LHCN-M2 (cell line): ENCODE results near the gene HPGD. TPM values are rescaled to one million over a fixed set of nuclear protein-coding genes. Genes with fewer than 3 reads are reported as not detected.

Experiments used
- DNase-seq: peaks from one replicate; pipeline ENCODE4 v3.0.0-alpha.2; 2012; ENCODE audit warnings: low read depth
- total RNA-seq: library from RNA; depleted of rRNA; stranded (reverse); fragments of >200 nt; gene quantifications from 2 replicates; pipeline ENCODE4 v1.2.3, GENCODE V29; 2014; rRNA removed

The HPGD gene
- total RNA-seq, 1 experiment from 2014 or later: not detected

DNA sequence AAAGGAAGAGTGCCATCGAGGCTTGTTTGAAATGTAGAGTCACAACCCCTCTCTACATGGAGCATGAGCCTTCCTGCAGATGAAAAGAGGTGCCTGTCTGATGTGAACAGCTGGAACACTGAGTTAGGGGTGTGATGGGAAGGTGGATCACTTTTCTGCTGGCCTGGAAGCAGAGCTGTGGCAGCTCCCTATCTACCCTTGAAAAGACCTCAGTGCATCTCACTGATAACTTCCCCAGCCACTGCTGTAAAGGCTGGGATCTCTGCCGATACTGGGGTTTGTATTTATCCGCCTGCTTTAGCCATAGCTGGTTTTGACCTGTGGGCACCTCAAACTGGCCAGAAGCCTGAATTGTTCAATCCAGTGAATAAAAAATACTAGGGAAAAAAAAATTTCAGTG lies 46.8 kb downstream of the HPGD start:
- DNase-seq: no peak

DNA sequence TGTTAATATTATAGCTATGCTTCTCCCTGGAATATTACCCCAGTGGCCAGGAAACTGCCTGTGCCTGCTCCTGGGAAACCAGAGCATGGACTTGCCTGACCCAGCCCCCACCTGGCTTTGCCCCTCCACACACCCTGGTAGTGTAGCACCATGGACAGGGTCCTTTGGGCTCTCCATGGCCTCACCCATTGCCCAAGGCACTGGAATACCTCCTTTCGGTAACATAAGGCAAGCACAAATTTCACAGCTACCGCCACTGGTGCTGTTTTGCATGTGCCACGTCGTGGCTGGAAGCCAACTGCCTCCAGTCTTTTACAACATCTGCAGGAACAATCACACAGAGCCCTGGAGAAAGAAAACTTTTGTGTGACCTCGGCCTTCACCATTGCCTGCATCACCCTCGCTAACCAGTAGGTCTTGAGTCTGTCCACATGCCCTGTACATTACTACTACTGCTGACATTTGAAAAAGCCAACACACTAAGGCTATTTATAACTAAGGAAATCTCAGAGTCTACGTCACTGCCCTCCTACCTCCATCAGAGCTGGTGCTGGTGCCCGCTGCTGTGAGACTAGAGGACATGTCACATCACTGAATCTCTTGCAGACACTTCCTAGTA lies 47.7 kb downstream of the HPGD start:
- peak; percentile 14 for DNase-seq

DNA sequence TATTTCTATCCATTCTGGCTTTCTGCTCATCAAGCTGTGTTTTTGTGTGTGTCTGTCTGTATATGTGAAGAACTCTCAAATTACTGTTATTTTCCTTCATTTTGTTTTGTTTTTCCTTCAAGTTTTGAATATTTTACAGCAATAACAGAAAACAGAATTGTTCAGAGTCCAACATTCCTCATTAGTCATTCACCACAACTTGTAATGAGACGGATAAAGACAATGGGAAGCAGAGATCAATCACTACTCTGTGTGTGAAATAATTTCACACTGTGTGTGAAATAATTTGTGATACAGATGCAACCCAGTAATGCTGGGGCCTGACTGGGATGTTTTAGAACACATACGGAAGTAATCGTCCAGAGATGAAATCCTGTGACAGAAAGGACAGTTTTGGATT lies 55.2 kb downstream of the HPGD start:
- peak; percentile 40 for DNase-seq

DNA sequence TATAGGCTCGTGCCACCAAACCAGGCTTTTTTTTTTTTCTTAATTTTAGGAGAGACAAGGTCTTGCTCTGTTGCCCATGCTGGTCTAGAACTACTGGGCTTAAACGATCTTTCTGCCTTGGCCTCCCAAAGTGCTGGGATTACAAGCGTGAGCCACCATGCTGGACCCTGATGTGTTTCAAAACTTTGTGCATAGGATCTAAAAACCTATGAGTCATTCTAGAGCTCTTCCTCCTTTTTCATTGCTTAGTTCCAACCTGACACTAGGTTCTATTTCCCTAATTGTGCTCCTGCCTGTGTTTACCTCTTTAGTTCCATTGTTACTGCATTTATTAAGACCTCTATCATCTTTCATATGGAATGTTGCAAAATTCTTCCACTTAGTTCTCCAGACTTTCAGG lies 57.3 kb downstream of the HPGD start:
- no peak for DNase-seq

DNA sequence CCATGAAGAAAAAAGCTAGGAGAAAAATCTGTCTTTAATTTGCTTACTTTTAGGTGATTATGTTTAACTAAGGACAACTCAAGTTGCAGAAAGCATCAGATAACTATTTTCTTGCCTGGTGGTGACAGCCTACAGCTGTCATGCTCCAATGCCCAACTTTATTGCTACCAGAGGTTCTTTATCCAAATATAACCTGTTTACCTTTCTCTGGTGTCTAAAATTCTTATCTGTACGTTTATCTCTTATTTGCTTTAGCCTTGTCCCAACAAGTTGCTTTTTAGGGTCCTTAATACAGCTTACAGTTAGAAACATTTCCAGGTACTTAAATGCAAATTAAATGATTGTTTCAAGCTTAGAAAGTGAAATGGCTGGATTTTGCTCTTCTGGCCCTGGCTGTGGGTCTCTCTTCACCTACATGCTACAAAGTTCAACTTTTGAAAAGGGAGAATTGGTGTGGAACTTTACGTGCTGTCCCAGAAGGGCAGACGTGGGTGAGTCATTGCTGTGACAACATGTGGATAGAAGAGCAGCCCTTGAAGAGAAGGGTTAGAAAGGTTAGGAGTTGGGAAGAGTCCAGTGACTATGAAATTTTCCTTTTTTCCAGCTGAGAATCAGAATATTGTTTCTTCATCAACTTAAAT lies 60.7 kb downstream of the HPGD start:
- peak; percentile 38 for DNase-seq

DNA sequence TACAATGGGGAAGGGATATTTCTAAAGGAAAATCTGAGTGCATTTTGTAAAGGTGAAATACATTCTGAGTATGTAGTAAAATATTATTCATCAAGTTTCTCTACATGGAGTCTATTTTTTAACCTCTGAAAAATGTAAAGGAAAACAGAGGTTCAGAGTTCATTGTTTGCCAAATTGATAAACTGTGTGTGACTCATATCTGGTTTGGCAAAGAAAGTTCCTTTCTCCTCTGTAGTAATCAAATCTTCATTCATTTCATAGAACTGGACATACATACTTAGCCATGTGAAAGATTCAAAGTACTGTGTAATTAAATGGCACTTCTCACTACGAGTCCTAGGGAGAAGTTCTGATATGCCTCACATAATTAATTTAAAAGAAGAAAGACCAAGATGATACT lies 61.6 kb downstream of the HPGD start:
- no peak for DNase-seq

DNA sequence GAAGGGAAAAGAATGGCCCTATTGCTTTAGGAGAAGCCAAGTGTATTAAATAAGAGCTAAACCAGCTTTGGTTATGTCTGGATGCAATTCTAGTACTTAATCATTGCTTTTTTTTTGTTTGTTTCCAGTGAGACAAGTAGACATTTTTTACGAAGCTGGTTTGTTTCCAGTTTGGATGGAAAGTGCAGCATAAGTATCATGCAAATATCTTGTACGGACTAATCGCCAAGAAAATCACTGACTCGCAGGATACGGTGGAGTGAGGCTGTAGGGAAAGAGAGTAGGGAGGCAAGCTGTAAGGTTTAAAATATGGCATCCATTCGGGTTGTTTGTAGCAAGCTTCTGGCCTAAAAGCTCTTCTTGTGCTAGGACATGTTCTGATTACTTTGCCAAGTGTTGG lies 64.8 kb downstream of the HPGD start:
- no peak for DNase-seq

DNA sequence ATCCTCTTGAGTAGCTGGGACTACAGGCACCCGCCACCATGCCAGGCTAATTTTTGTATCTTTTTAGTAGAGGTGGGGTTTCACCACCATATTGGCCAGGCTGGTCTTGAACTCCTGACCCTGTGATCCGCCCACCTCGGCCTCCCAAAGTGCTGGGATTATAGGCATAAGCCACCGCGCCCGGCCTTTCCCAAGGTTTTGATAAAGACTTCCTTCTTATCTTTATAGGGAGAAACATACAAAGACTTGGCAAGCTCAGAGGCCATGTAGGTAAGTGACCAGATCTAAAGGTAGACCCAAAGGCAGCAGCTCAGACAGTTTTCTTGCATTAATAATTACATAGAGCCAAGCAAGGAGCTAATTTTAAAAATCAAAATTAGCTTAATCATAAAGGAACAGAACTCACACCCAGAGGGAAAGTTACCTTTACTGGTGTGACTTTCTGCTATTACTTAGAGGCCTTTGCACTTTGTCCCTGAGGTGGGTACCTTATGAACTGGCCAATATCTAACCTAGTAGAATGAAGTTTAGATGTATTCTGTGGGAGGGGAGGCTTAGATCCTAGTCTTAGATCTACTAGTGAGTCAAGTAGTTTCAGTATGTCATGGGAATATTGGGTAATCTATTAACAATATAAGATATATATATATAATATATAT lies 67.3 kb downstream of the HPGD start:
- DNase-seq: no peak

DNA sequence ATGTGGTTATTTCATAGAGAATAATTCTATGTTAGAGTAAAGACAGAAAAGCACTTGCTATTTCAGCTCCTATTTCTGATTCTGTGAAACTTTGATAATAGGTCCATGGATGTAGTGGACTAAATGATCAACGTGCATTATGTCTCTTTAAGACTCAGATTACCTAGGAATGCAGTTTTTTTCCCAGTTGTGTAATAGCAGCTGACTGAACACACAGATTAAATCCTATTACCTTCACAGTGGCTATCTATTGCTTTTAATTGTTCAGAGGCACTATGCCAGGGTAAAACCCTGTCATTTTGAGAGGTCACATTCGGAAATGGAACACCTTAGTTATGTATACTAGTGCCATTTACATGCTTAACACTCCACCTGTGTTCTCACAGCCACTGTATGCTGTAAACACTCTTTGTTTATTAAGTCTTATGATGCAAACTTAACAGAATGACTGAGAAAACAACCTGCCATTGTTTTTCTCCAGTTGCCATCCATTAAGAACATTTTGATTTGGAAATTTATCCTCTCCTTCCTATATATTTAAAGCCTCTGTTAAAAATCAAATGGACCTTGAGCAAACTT lies 70.5 kb downstream of the HPGD start:
- DNase-seq: no peak

DNA sequence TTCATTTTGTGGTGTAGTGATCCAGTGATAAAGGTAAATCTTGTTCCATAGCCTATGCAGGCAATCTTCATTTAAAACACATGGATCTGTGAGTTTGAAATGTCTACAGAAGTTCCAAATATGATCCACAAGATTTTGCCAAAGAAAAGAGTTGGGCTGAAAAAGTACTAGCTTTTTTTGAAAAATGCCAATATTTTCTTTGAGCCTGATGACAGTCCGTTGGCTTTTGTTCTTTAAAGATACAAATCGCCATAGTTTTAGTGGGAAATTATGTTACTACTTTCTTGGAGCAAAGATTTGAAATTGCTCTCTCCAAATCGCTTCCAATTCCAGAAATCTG lies 71.5 kb downstream of the HPGD start:
- no peak for DNase-seq

DNA sequence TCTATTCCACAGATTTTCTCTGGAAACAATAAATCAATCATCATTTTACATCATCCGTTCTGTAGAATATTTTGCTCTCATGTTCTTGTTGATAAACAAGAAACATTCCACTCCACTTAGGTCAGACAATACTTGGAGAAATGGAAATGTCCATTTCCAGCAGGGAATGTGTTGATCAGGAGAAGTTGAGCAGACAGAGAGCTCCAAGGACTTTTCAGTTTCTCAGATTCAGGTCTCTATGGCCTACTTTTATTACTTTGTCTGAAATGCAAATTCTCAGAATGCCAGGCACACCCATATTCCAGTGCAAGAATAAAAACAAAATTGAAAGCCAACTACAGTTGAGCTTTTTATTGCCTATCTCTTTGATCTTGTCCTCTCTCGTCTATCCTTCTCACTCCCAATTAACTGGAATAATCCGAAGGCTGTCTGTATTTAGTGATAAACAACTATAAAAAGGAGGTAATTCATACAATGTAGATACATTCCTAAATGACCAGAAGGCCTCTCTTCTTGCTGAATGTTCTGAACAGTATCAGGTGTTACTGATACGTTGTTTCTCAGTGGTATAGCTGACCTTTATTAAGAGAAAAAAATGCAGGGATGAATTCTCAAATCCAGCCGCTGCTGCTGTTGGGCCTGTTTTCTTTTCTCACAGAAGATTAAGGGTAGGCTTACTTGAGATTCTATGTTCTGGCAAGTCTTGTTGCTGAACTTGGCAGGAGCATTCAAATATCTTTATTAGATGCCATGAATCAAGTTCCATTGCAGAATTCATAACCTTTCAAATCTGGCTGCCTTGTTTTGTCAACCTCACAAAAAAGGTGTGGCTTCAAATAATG lies 72.1 kb downstream of the HPGD start:
- no peak for DNase-seq

DNA sequence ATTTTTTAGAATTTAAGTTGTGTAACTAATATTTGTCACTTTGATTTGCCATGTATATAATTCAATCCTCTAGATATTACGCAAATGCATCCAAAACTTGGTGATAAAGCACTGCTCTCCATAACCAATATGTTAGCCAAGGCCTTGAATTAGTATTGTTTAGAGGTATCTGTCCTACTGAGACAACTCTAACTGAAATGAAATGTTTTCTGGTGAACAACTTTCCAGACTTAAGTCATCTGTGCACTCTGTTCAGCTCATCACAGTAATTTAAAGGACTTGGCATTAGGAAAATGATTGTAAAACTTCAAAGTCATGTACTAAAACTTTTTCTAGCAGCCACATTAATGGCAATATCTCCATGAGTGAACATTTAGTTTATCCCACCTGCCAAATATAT lies 73.1 kb downstream of the HPGD start:
- no peak for DNase-seq

DNA sequence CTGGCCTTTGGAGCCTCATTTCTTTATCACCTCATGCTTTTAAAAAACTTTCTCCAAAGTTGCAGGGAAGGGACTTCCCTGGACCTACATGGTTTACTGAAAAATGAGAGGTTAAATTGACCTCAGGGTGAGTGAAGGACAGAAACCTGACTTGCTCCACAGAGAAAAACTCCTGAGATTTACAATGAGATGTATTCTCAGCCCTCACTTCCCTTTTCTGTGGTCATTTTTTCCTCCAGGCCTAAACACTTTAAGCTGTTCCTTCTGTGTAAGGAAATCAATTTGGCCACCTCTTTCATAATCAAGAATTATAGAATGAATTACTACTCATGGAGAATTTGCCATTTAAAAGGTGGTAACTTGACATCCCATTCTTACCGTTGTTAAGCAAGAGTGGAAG lies 77.9 kb downstream of the HPGD start:
- no peak for DNase-seq

Other genes with a start within 250 kb of the HPGD start
- gene FBXO8, start 238.8 kb downstream of the HPGD start, total RNA-seq: 17.5 and 22.8 TPM in 2 replicates
- gene CEP44, start 238.6 kb downstream of the HPGD start, total RNA-seq: 22.7 and 27.3 TPM in 2 replicates